Measurements from ENCODE around the gene ASB10.

Gene ASB10

DNA sequence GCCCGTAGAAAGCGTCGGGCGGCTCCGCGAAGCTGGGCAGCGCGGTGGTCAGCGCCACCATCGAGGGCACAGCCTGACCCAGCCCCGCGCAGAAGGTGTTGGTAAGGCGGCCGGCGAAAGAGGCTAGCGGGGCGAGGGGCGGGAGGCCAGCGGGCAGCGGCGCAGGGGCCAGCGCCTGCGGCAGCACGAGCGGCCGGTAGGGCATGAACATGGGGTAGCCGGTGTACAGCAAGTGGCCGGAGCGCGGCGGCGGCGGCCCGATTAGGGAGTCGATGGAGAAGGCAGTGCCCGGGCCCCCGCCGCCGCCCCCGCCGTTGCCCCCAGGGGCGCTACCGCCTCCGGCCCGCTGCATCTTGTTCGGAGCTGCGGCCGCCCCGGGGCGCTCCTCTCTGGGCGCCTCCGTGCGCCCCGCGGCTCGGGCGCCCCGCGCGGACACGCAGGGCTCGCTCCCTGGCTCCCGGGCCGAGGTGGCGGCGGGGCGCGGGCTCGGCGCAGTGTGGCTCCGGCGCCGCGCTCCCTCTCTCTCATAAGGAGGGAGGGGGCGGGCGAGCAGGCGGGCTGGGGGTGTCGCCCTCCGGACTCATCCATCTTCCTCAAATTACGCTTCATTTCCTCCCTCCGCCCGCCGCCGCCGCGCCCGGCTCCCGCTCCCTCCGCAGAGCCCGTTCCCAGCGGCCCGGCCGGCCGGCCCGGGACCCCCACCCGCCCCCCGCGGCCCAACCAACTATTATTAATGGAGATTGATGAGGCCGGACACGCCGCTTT, 19.7 kb downstream of the ASB10 start, which contains the start of gene GBX1:
GBX1 (minus strand) TSS at position 498 of the 765 bp plus-strand sequence; CDS start at position 352, 146 bp downstream.
- CTCF ChIA-PET = interaction anchor here (0.7 to 5.1 kb wide), 12 partner anchors 11 to 206 kb away, joined by 3 to 36 read pairs (median 6); no protein-coding TSS in a partner anchor
- peak in 2 of 3 donors; percentile 42 to 55 for DNase-seq
- peaks cover 0 to 18% (median 16%) of the 10 kb centered on the region in 4 experiments for H3K4me1 ChIP-seq (ENCODE audit: control extremely low read depth in 1 of 4, control insufficient read depth in 4 of 4, insufficient read depth in 4 of 4, low read length in 3 of 4)
- no peaks in the 10 kb centered on the region for H3K9me3 ChIP-seq (ENCODE audit: control extremely low read depth in 1 of 5, control insufficient read depth in 4 of 5, insufficient read depth in 2 of 5, low read depth in 1 of 5, low read length in 4 of 5)
- H3K4me3 ChIP-seq (ENCODE audit: control insufficient read depth in 1 of 7, extremely low read depth in 1 of 7, insufficient read depth in 4 of 7, low read depth in 2 of 7, low read length in 6 of 7) = peak within 1 kb of the TSS; percentile 22 to 67 (median 55)
- POLR2A ChIA-PET = no interaction called here
- H3K36me3 ChIP-seq (ENCODE audit: control insufficient read depth in 4 of 4, insufficient read depth in 4 of 4, low read length in 3 of 4) = no peaks in the 10 kb centered on the region
- peaks cover 33 to 81% (median 39%) of the 10 kb centered on the region in 5 experiments for H3K27me3 ChIP-seq (replicated peaks in 2 of 5; ENCODE audit: control insufficient read depth in 4 of 5, insufficient read depth in 5 of 5, low read length in 4 of 5)
- no peak within 1 kb of the TSS for H3K27ac ChIP-seq (ENCODE audit: insufficient read depth in 1 of 2, low read depth in 1 of 2, low read length in 2 of 2, poor library complexity in 1 of 2, severe bottlenecking in 2 of 2)
- WGBS (ENCODE audit: insufficient coverage) = under 1% methylated on average over 62 of the region's 101 CpGs

DNA sequence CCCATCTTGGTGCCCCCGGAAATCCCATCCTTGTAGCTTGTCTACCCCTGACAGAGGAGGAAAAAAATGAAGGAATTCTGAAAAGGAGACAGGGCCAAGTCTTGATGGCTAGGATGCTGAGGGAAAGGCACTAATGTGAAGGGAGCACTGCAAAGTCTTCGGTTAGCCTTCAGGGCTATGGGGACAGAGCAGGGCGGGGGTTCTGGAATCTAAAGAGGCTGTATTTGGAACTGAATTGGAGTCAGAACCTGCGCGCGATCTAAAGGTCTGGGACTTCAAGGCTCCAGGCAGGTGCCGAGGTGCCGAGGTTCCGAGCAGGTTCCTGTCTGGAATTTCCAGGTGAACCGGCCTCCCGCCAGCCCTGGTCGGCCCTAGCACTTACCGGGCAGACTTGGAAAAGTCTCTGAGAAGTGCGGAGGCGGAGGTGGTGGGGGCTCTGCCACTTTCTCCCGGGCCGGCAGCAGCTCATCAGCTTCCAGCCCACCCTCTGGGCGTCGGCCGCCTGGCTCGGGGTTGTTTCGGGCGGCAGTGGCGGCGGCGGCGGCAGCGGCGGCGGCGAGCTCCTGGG, 20.3 kb downstream of the ASB10 start:
- Histone ChIP-seq H3K36me3 (ENCODE audit: control insufficient read depth in 4 of 4, insufficient read depth in 4 of 4, low read length in 3 of 4) (no peaks in the 10 kb centered on the region), H3K27ac (ENCODE audit: insufficient read depth in 1 of 2, low read depth in 1 of 2, low read length in 2 of 2, poor library complexity in 1 of 2, severe bottlenecking in 2 of 2) (no peak overlapping the region), H3K4me1 (ENCODE audit: control extremely low read depth in 1 of 4, control insufficient read depth in 4 of 4, insufficient read depth in 4 of 4, low read length in 3 of 4) (peaks cover 0 to 18% (median 16%) of the 10 kb centered on the region in 4 experiments), H3K9me3 (ENCODE audit: control extremely low read depth in 1 of 5, control insufficient read depth in 4 of 5, insufficient read depth in 2 of 5, low read depth in 1 of 5, low read length in 4 of 5) (no peaks in the 10 kb centered on the region), H3K27me3 (replicated peaks in 2 of 5; ENCODE audit: control insufficient read depth in 4 of 5, insufficient read depth in 5 of 5, low read length in 4 of 5) (peaks cover 33 to 81% (median 37%) of the 10 kb centered on the region in 5 experiments), H3K4me3 (ENCODE audit: control insufficient read depth in 1 of 7, extremely low read depth in 1 of 7, insufficient read depth in 4 of 7, low read depth in 2 of 7, low read length in 6 of 7) (peak overlapping the region in 6 of 7 experiments; percentile 8 to 67 (median 43))
- POLR2A ChIA-PET = no interaction called here
- WGBS (ENCODE audit: insufficient coverage) = 6% methylated on average over 26 of the region's 31 CpGs
- CTCF ChIA-PET = interaction anchor here (1.2 to 5.1 kb wide), 8 partner anchors 10 to 77 kb away, joined by 3 to 36 read pairs (median 6); no protein-coding TSS in a partner anchor
- DNase-seq = peak in 1 of 3 donors; percentile 10

DNA sequence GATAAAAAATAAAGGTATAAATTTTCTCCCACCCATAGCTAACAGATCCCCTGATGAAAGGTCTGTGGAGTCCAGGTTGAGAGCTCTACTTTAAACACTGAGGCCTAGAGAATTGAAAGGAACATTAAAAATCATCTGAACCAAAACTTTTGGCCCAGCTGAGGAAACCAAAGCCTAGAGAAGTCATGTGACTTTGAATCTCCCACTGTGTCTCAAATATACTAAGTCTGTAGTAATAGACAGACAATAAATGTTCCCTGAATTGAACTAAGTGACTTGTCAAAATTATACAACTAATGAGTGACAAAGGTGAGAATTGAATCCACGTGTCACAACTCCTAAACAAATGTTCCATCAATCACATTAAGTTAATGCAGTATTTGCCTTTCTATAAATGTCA, 25.3 kb downstream of the ASB10 start:
- Histone ChIP-seq H3K27ac (ENCODE audit: insufficient read depth in 1 of 2, low read depth in 1 of 2, low read length in 2 of 2, poor library complexity in 1 of 2, severe bottlenecking in 2 of 2) (no peak overlapping the region), H3K4me3 (ENCODE audit: control insufficient read depth in 1 of 7, extremely low read depth in 1 of 7, insufficient read depth in 4 of 7, low read depth in 2 of 7, low read length in 6 of 7) (no peak overlapping the region), H3K36me3 (ENCODE audit: control insufficient read depth in 4 of 4, insufficient read depth in 4 of 4, low read length in 3 of 4) (no peaks in the 10 kb centered on the region), H3K27me3 (replicated peaks in 2 of 5; ENCODE audit: control insufficient read depth in 4 of 5, insufficient read depth in 5 of 5, low read length in 4 of 5) (peaks cover 26 to 45% (median 37%) of the 10 kb centered on the region in 5 experiments), H3K9me3 (ENCODE audit: control extremely low read depth in 1 of 5, control insufficient read depth in 4 of 5, insufficient read depth in 2 of 5, low read depth in 1 of 5, low read length in 4 of 5) (no peaks in the 10 kb centered on the region), H3K4me1 (ENCODE audit: control extremely low read depth in 1 of 4, control insufficient read depth in 4 of 4, insufficient read depth in 4 of 4, low read length in 3 of 4) (peaks cover 0 to 4% (median 2%) of the 10 kb centered on the region in 4 experiments)
- no peak for DNase-seq
- ChIA-PET POLR2A (no interaction called here), CTCF (interaction anchor here (1.2 to 2.4 kb wide), 3 partner anchors 10 to 14 kb away, joined by 3 to 14 read pairs (median 4); no protein-coding TSS in a partner anchor)
- WGBS (ENCODE audit: insufficient coverage) = no CpG with 5 or more reads among the region's 1 CpG

DNA sequence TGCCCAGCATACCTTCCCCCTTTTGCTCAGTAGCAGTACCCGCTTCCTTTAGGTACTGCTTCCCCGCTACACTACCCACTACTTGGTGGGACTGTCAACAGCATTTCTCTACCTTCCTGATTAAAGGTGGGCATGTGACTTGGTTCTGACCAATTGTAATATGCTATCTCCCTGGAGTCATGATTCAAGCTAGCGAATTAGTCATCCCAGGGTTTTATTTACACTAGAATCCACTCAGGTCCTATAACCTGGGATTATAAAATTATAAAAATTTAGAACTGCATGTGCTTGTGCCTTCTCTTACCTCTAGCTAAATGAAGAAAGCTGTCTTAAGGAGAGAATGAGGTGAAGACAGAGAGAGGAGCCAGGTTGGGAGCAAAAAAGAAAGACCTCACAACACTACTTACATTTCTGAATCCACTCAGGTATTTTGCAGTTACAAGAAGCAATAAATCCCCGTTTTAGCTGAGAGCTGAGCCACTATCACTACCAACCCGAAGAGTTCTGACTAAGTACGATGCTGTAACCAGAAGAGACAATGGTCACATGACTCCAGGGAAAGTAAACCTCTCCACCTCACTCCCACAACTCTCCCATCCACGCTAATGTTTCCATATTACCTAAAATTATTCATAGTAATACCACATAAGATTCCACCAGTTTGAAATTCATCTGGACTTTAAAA, 29.3 kb downstream of the ASB10 start:
- peaks cover 0 to 23% (median 4%) of the 10 kb centered on the region in 5 experiments for H3K27me3 ChIP-seq (replicated peaks in 2 of 5; ENCODE audit: control insufficient read depth in 4 of 5, insufficient read depth in 5 of 5, low read length in 4 of 5)
- H3K4me3 ChIP-seq (ENCODE audit: control insufficient read depth in 1 of 7, extremely low read depth in 1 of 7, insufficient read depth in 4 of 7, low read depth in 2 of 7, low read length in 6 of 7) = no peak overlapping the region
- H3K36me3 ChIP-seq (ENCODE audit: control insufficient read depth in 4 of 4, insufficient read depth in 4 of 4, low read length in 3 of 4) = no peaks in the 10 kb centered on the region
- H3K4me1 ChIP-seq (ENCODE audit: control extremely low read depth in 1 of 4, control insufficient read depth in 4 of 4, insufficient read depth in 4 of 4, low read length in 3 of 4) = no peaks in the 10 kb centered on the region
- ChIA-PET POLR2A (no interaction called here), CTCF (interaction anchor here (0.6 to 3.6 kb wide), 8 partner anchors 9 to 56 kb away, joined by 3 to 36 read pairs (median 3); partner anchors contain the start of gene GBX1)
- WGBS (ENCODE audit: insufficient coverage) = 100% methylated on average over 3 of the region's 7 CpGs
- no peak overlapping the region for H3K27ac ChIP-seq (ENCODE audit: insufficient read depth in 1 of 2, low read depth in 1 of 2, low read length in 2 of 2, poor library complexity in 1 of 2, severe bottlenecking in 2 of 2)
- DNase-seq = no peak
- H3K9me3 ChIP-seq (ENCODE audit: control extremely low read depth in 1 of 5, control insufficient read depth in 4 of 5, insufficient read depth in 2 of 5, low read depth in 1 of 5, low read length in 4 of 5) = no peaks in the 10 kb centered on the region

DNA sequence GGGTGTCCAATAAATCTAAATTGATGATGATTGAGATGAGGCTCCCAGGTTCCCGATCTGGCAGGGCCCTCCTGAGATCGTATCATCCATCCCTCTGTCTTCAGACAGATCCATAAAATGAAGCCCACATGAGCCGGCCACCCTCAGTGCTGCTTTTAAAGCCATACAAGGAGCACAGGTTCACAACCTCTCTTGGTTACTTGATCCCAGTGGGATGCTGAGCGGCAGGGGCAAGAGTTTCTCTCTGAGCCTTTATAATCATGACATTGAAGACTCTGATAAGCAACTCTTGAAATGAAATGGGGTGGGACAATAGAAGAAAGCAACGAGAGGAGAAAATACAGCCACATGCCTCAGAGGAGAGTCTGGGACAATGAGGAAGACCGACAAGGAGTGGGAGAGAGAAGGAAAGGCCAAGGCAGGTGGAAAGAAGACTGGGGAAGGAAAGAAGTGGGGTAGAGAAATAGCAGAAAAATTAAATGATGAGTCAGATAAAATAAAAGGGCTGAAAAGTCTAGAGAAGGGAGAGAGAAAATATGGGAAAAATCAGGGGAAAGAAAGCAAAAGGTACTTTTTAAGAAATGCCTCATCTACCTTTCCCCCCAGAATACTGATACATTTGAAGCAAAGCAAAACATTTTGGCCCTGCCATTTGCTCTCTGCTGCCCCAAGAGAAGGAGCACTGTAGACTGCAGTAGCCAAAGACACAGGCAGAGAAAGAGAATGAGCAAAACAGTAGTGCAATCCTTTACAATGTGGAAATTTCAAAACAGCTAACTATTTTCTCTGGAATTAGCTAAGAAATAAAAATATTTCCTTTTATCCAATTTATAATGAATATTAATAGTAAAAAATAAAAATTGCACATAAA, 34.2 kb downstream of the ASB10 start:
- H3K9me3 ChIP-seq (ENCODE audit: control extremely low read depth in 1 of 5, control insufficient read depth in 4 of 5, insufficient read depth in 2 of 5, low read depth in 1 of 5, low read length in 4 of 5) = no peaks in the 10 kb centered on the region
- ChIA-PET CTCF (interaction anchor here (0.7 to 2.9 kb wide), 3 partner anchors 11 to 97 kb away, joined by 3 to 12 read pairs (median 4); partner anchors contain the start of gene GBX1), POLR2A (no interaction called here)
- no peaks in the 10 kb centered on the region for H3K36me3 ChIP-seq (ENCODE audit: control insufficient read depth in 4 of 4, insufficient read depth in 4 of 4, low read length in 3 of 4)
- H3K4me1 ChIP-seq (ENCODE audit: control extremely low read depth in 1 of 4, control insufficient read depth in 4 of 4, insufficient read depth in 4 of 4, low read length in 3 of 4) = no peaks in the 10 kb centered on the region
- H3K27ac ChIP-seq (ENCODE audit: insufficient read depth in 1 of 2, low read depth in 1 of 2, low read length in 2 of 2, poor library complexity in 1 of 2, severe bottlenecking in 2 of 2) = no peak overlapping the region
- H3K4me3 ChIP-seq (ENCODE audit: control insufficient read depth in 1 of 7, extremely low read depth in 1 of 7, insufficient read depth in 4 of 7, low read depth in 2 of 7, low read length in 6 of 7) = no peak overlapping the region
- 80% methylated on average over 6 of the region's 6 CpGs for WGBS (ENCODE audit: insufficient coverage)
- DNase-seq = peak in 1 of 3 donors; percentile 14
- H3K27me3 ChIP-seq (replicated peaks in 2 of 5; ENCODE audit: control insufficient read depth in 4 of 5, insufficient read depth in 5 of 5, low read length in 4 of 5) = peaks cover 0 to 44% (median 35%) of the 10 kb centered on the region in 5 experiments

DNA sequence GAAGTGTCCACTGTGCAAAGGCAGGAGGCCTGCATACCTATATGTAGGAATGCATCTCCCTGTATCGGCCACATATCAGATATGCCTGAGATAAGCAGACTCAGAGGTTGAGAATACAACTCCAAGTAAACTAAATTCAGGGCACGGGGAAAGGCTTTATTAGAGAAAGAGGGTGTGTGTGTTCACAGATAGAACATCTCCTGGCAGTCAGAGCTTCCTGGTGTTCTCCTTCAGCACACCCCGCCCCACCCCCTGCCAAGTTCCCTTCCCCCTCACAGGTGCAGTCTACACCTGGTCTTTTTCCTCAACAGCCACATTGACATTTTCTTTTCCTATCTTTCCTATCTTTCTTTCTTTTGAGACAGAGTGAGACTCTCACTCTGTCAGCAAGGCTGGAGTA, 36.7 kb downstream of the ASB10 start:
- Histone ChIP-seq H3K36me3 (ENCODE audit: control insufficient read depth in 4 of 4, insufficient read depth in 4 of 4, low read length in 3 of 4) (no peaks in the 10 kb centered on the region), H3K4me3 (ENCODE audit: control insufficient read depth in 1 of 7, extremely low read depth in 1 of 7, insufficient read depth in 4 of 7, low read depth in 2 of 7, low read length in 6 of 7) (no peak overlapping the region), H3K9me3 (ENCODE audit: control extremely low read depth in 1 of 5, control insufficient read depth in 4 of 5, insufficient read depth in 2 of 5, low read depth in 1 of 5, low read length in 4 of 5) (no peaks in the 10 kb centered on the region), H3K27ac (ENCODE audit: insufficient read depth in 1 of 2, low read depth in 1 of 2, low read length in 2 of 2, poor library complexity in 1 of 2, severe bottlenecking in 2 of 2) (no peak overlapping the region), H3K27me3 (replicated peaks in 2 of 5; ENCODE audit: control insufficient read depth in 4 of 5, insufficient read depth in 5 of 5, low read length in 4 of 5) (peaks cover 0 to 43% (median 27%) of the 10 kb centered on the region in 5 experiments), H3K4me1 (ENCODE audit: control extremely low read depth in 1 of 4, control insufficient read depth in 4 of 4, insufficient read depth in 4 of 4, low read length in 3 of 4) (no peaks in the 10 kb centered on the region)
- 90% methylated on average over 2 of the region's 3 CpGs for WGBS (ENCODE audit: insufficient coverage)
- POLR2A ChIA-PET = no interaction called here
- no peak for DNase-seq
- CTCF ChIA-PET = interaction anchor here (0.9 to 2.9 kb wide), 3 partner anchors 13 to 47 kb away, joined by 3 to 14 read pairs (median 12); partner anchors contain the start of gene GBX1
